Measurements from ENCODE around the gene SSBP3. TPM values are rescaled to one million over a fixed set of nuclear protein-coding genes. Genes with fewer than 3 reads are reported as not detected.
A peak's percentile ranks its signal among the peaks of the same experiment; 100 is the strongest.
"Not testable (repeated sequence)": the region's sequence is repeated elsewhere in the genome, so short reads cannot be mapped to it uniquely, and the experiment has no call there.

The SSBP3 gene
- total RNA-seq, 4 donors from 2014 or later = 17.1 to 25.4 (median 21.5) TPM

DNA sequence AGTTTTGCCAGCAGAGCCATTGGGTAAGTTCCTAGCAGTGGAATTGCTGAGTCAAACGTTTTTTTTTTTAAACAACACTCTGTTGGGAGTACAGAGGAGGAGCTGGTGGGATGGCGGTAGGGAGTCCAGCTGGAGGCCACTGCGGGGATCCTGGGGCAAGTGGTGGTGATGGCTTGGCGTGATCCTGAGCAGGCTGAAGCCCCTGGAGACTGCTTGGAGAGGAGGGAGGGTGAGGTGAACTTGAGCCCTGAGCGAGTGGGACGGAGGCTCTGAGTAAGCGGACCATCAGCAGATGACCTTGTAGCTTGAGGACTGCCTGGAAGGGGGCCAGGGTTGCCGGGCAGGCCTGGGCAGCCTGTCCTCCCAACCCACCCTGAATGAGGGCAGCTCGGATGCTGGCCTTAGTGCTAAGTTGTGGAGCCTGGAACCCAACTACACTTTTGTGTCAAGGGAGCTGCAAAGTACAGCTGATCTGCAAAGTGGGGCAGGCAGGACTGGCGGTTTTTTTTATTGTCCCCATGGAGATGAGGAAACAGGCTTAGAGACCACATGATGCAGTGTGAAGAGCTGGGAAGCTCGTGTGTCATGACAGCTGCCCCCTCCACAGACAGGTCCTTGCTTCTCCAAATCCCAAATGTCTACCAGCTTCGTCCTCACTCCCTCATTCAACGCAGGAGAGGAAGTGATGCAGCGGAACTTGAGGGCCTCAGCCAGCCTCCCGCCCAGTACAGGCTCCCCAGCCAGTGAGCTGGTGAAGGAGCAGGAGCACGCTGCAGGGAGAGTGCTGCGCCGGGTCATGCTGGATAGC, 186.0 kb downstream of the SSBP3 start:
- TF ChIP-seq POLR2A (IDR thresholded peaks at IDR 0.05) = no peak
- TF ChIP-seq, protein P1, sequence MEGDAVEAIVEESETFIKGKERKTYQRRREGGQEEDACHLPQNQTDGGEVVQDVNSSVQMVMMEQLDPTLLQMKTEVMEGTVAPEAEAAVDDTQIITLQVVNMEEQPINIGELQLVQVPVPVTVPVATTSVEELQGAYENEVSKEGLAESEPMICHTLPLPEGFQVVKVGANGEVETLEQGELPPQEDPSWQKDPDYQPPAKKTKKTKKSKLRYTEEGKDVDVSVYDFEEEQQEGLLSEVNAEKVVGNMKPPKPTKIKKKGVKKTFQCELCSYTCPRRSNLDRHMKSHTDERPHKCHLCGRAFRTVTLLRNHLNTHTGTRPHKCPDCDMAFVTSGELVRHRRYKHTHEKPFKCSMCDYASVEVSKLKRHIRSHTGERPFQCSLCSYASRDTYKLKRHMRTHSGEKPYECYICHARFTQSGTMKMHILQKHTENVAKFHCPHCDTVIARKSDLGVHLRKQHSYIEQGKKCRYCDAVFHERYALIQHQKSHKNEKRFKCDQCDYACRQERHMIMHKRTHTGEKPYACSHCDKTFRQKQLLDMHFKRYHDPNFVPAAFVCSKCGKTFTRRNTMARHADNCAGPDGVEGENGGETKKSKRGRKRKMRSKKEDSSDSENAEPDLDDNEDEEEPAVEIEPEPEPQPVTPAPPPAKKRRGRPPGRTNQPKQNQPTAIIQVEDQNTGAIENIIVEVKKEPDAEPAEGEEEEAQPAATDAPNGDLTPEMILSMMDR (IDR thresholded peaks at IDR 0.05) = no peak
- peaks cover 6 to 68% (median 27%) of the 10 kb centered on the region in 3 donors for H3K36me3 ChIP-seq
- H3K9me3 ChIP-seq = no peaks in the 10 kb centered on the region
- H3K27me3 ChIP-seq = no peaks in the 10 kb centered on the region
- intact Hi-C loops (cut with DNase I) = no loop called here
- peak overlapping the region in 3 of 4 donors; percentile 62 to 81 (median 80) for H3K27ac ChIP-seq
- peaks cover 11 to 35% (median 16%) of the 10 kb centered on the region in 3 donors for H3K4me1 ChIP-seq
- DNase-seq = no peak
- 60% methylated on average over 9 to 12 of the region's 18 CpGs for WGBS, 2 donors
- peak overlapping the region in 1 of 4 donors; percentile 4 for H3K4me3 ChIP-seq

DNA sequence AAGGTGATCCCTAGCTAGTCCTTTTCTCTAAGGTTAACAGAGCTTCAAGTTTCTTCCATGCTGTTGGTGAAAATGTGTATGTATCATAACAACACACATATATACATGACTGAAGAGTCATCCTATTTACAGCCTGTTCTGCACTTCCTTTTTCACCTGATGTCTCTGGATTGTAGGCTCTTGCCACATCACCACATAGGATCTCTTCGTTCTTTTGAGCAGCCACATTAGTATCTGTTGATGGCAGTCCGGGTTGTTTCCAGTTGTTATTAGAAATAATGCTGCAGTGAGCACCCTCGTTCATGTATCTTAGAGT, 186.5 kb downstream of the SSBP3 start:
- 64 to 67% methylated on average over 3 of the region's 3 CpGs for WGBS, 2 donors

DNA sequence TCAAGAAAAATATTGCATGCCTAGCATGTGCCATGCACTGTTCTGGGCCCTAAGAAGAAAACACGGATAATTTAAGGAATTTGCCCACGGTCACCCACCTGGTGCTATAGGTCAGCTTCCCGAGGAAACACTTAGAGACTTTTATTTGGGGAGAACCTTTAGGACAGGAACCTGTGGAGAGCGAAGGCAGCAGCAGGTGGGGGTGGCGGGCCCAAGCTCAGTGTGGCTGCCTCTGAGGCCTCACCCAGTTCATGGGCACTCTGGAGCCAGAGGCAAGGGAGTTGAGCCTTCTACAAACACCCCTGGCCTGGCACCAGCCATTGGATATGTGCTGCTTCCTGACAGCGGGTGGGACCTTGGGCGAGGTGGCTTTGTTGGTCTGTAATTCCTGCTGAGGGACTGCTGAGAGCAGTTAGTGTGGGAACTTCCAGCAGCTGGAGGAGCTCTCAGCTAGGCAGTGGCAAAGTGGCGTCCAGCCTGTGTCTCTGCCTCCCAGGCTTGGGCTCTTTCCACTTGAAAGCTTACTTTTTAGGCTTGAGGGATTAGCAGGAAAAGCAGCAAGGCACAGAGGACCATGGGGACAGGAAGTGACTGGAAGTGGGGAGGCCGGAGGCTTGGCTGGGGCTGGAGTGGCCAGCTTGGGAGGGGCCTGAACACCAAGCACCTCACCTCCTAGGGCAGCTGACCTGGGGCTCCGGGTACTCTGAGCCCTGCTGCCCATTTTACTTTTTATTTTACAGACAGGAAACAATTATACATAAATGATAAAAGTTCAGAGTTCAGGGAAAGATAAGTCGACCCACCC, 187.1 kb downstream of the SSBP3 start:
- intact Hi-C loops (cut with DNase I) = no loop called here
- peak overlapping the region; percentile 44 to 81 (median 71) for H3K27ac ChIP-seq
- DNase-seq = no peak
- peaks cover 11 to 35% (median 16%) of the 10 kb centered on the region in 3 donors for H3K4me1 ChIP-seq
- no peak overlapping the region for H3K4me3 ChIP-seq
- peaks cover 6 to 72% (median 36%) of the 10 kb centered on the region in 3 donors for H3K36me3 ChIP-seq
- no peaks in the 10 kb centered on the region for H3K27me3 ChIP-seq
- TF ChIP-seq, protein P1 (IDR thresholded peaks at IDR 0.05) = no peak
- TF ChIP-seq POLR2A (IDR thresholded peaks at IDR 0.05) = no peak
- 61 to 69% methylated on average over 9 to 10 of the region's 11 CpGs for WGBS, 2 donors
- no peaks in the 10 kb centered on the region for H3K9me3 ChIP-seq

More for the DNA sequence above, 186.5 kb downstream of the SSBP3 start:
- H3K27me3 ChIP-seq = no peaks in the 10 kb centered on the region
- DNase-seq = no peak
- no peak overlapping the region for H3K4me3 ChIP-seq
- no peak for TF ChIP-seq POLR2A (IDR thresholded peaks at IDR 0.05)
- TF ChIP-seq, protein P1 (IDR thresholded peaks at IDR 0.05) = no peak
- peak overlapping the region; percentile 44 to 81 (median 71) for H3K27ac ChIP-seq
- no peaks in the 10 kb centered on the region for H3K9me3 ChIP-seq
- intact Hi-C loops (cut with DNase I) = no loop called here
- H3K36me3 ChIP-seq = peaks cover 6 to 68% (median 31%) of the 10 kb centered on the region in 3 donors
- peaks cover 11 to 35% (median 16%) of the 10 kb centered on the region in 3 donors for H3K4me1 ChIP-seq

DNA sequence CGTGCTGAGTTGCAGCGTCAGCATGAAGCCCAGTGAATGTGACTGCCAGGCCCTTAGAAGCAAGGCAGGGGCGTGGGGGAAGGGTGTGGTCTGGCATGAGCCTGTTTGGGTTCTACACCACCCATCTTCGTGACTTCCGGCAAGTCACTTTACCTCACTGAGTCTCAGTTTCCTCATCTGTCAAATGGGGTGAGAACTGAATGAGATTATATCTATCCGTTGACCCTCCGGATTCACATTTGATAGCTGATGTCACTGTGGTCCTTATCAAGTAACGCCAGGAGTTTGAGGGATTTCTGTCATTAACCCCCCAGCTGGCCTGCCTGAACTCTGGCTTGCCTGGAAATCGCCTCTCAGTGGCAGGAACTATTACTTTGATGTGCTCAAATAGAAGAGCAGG, 190.7 kb downstream of the SSBP3 start:
- H3K27ac ChIP-seq = no peak overlapping the region
- intact Hi-C loops (cut with DNase I) = no loop called here
- DNase-seq = no peak
- 90 to 97% methylated on average over 9 of the region's 9 CpGs for WGBS, 2 donors
- H3K4me1 ChIP-seq = peaks cover 11 to 26% (median 16%) of the 10 kb centered on the region in 3 donors
- H3K36me3 ChIP-seq = peaks cover 20 to 95% (median 68%) of the 10 kb centered on the region in 3 donors
- H3K27me3 ChIP-seq = no peaks in the 10 kb centered on the region
- TF ChIP-seq POLR2A (IDR thresholded peaks at IDR 0.05) = no peak
- TF ChIP-seq, protein P1 (IDR thresholded peaks at IDR 0.05) = no peak
- H3K9me3 ChIP-seq = no peaks in the 10 kb centered on the region
- H3K4me3 ChIP-seq = no peak overlapping the region

DNA sequence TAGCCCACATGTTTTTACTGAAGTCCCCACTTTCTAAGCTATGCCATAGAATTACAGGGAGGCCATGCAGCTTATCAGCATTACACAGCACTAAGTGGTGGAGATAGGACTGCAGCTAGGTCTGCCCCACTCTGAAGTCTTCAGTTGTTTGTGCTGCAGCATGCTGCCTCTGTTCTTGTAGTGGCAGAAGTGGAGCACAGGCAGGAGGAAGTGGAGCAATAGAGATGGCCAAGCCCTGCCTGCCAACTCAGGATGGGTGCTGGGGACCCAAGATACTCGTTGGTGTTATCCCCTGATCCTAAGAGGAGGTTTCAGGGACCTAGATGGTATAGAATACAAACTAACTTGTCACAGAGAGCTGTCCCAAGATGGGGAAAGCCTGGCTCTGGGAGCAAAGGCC, 193.3 kb downstream of the SSBP3 start:
- Histone ChIP-seq H3K4me1 (no peaks in the 10 kb centered on the region), H3K36me3 (peaks cover 20 to 100% (median 76%) of the 10 kb centered on the region in 3 donors), H3K4me3 (no peak overlapping the region), H3K27ac (no peak overlapping the region), H3K27me3 (no peaks in the 10 kb centered on the region), H3K9me3 (no peaks in the 10 kb centered on the region)
- no peak for DNase-seq
- 67% methylated on average over 1 of the region's 1 CpG; no CpG with 5 or more reads in 1 of the 2 donors for WGBS, 2 donors
- TF ChIP-seq, protein P1 (IDR thresholded peaks at IDR 0.05) = no peak
- TF ChIP-seq POLR2A (IDR thresholded peaks at IDR 0.05) = no peak
- intact Hi-C loops (cut with DNase I) = no loop called here

DNA sequence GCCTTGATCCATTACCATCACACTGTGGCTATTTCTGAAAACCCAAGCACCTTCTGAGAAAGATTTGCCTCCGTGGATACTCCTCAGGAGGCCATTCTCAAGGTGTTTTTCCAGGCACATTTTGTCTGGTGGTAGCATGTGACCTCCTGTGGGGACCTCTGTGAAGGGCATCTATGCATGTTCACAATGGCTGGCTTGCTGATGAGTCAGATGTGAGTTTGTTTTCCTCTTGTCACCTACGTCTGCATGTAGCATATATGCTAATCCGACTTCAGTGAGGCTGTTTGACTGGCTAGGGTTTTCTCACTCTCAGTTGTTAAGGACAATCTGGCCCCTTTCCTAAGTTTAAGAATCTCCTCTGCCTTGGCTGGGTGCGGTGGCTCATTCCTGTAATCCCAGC, 198.3 kb downstream of the SSBP3 start:
- H3K27ac ChIP-seq; DNase-seq; H3K4me3 ChIP-seq; H3K27me3 ChIP-seq; intact Hi-C loops (cut with DNase I); H3K9me3 ChIP-seq; H3K4me1 ChIP-seq: not testable (repeated sequence)
- peaks cover 14 to 98% (median 58%) of the 10 kb centered on the region in 3 donors for H3K36me3 ChIP-seq
- WGBS, 2 donors = 46 to 54% methylated on average over 4 of the region's 4 CpGs
